ENCODE measurements around the gene INTS15. TPM values are rescaled to one million over a fixed set of nuclear protein-coding genes. Genes with fewer than 3 reads are reported as not detected.

The INTS15 gene
- 23.1 to 27.9 TPM (median 24.9 TPM) in 5 replicates for total RNA-seq (2022; extraction: Qiagen RNA extraction)

GRCh38 chr7:6589829-6590644, at the start of gene INTS15:
Gene INTS15 (plus strand): TSS chr7:6590021. CDS start chr7:6590284, 263 bp downstream.

GRCh38 chr7:6551016-6551511, 38.8 kb upstream of the INTS15 start, which contains the start of gene GRID2IP:
Gene GRID2IP (minus strand): TSS chr7:6551461. CDS start chr7:6551436, 25 bp downstream.

GRCh38 chr7:6577369-6578113, 12.3 kb upstream of the INTS15 start, which contains the start of gene ZDHHC4:
Gene ZDHHC4 (plus strand): TSS chr7:6577454. CDS start chr7:6580562, 3,108 bp downstream.

GRCh38 chr7:6614953-6615722, 25.3 kb downstream of the INTS15 start, which contains the start of gene ZNF853:
Gene ZNF853 (plus strand): TSS chr7:6615610. CDS start chr7:6616175, 565 bp downstream.

GRCh38 chr7:6636741-6637543, 47.1 kb downstream of the INTS15 start, which contains the start of gene ZNF316:
Gene ZNF316 (plus strand): TSS chr7:6637318. CDS start chr7:6642410, 5,092 bp downstream.

Other genes with a start within 250 kb of the INTS15 start
- gene FAM220A, start 241.1 kb upstream of the INTS15 start, total RNA-seq (2022; extraction: Qiagen RNA extraction): 13.8 to 17.0 TPM (median 15.6 TPM) in 5 replicates
- gene RAC1, start 215.5 kb upstream of the INTS15 start, total RNA-seq (2022; extraction: Qiagen RNA extraction): 274 to 400 TPM (median 384 TPM) in 5 replicates
- 21.8 to 24.6 TPM (median 23.0 TPM) in 5 replicates for gene DAGLB, start 142.1 kb upstream of the INTS15 start, total RNA-seq (2022; extraction: Qiagen RNA extraction)
- 129 to 142 TPM (median 133 TPM) in 5 replicates for gene KDELR2, start 105.9 kb upstream of the INTS15 start, total RNA-seq (2022; extraction: Qiagen RNA extraction)
- gene GRID2IP, start 38.6 kb upstream of the INTS15 start, total RNA-seq (2022; extraction: Qiagen RNA extraction): 0.02 TPM in 1 of 5 replicates, not detected in the others
- 46.1 to 51.9 TPM (median 48.8 TPM) in 5 replicates for gene ZDHHC4, start 12.6 kb upstream of the INTS15 start, total RNA-seq (2022; extraction: Qiagen RNA extraction)
- 1.7 to 2.7 TPM (median 2.4 TPM) in 5 replicates for gene ZNF853, start 25.6 kb downstream of the INTS15 start, total RNA-seq (2022; extraction: Qiagen RNA extraction)
- 12.2 to 15.5 TPM (median 13.7 TPM) in 5 replicates for gene ZNF316, start 47.3 kb downstream of the INTS15 start, total RNA-seq (2022; extraction: Qiagen RNA extraction)
- gene ZNF12, start 116.9 kb downstream of the INTS15 start, total RNA-seq (2022; extraction: Qiagen RNA extraction): 9.9 to 13.6 TPM (median 11.5 TPM) in 5 replicates
- 0.14 to 0.15 TPM in 2 of 5 replicates, not detected in the others for gene RSPH10B2, start 164.1 kb downstream of the INTS15 start, total RNA-seq (2022; extraction: Qiagen RNA extraction)
- gene CCZ1B, start 236.3 kb downstream of the INTS15 start, total RNA-seq (2022; extraction: Qiagen RNA extraction): 19.9 to 24.0 TPM (median 21.4 TPM) in 5 replicates